GM12872 (cell line): Measurements from ENCODE around the gene TTC38.

Source experiments
- TF ChIP-seq, protein P1 (sequence below): IDR thresholded peaks from 3 replicates; pipeline ENCODE4 v1.5.1; 2011; ENCODE audit warnings: low read depth, mild to moderate bottlenecking, low read length, moderate library complexity; ENCODE audit not compliant: insufficient read depth

The TTC38 gene

DNA sequence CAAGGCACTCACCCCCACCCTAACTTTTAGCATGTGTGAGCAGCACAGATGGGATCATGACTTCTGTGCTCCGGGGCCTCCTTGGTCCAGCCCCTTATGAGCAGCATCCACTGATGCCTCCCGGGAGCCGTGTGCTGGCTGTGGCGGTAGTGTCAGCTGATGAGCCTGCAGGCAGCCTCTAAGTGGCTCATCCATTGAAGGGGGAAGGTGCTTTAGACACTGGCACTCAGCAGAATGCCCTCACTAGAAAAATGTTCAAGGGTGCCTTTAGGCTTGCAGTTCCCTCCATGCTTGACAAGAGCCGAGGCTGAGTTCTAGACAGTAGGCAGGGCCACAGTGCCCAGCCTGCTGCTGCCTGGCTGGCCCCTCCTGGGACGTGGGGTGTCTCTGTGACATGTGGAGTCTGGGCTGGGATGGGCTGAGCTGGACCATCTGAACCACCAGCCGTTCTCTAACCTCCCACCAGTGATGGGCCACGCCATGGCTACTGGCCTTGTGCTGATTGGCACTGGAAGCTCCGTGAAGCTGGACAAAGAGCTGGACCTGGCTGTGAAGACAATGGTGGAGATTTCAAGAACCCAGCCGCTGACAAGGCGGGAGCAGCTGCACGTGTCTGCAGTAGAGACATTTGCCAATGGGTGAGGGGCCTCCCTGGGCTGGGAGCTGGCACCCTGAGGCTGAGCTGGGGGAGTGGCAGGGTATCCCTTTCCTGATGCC lies 5.8 kb downstream of the TTC38 start:
- TF ChIP-seq, protein P1, sequence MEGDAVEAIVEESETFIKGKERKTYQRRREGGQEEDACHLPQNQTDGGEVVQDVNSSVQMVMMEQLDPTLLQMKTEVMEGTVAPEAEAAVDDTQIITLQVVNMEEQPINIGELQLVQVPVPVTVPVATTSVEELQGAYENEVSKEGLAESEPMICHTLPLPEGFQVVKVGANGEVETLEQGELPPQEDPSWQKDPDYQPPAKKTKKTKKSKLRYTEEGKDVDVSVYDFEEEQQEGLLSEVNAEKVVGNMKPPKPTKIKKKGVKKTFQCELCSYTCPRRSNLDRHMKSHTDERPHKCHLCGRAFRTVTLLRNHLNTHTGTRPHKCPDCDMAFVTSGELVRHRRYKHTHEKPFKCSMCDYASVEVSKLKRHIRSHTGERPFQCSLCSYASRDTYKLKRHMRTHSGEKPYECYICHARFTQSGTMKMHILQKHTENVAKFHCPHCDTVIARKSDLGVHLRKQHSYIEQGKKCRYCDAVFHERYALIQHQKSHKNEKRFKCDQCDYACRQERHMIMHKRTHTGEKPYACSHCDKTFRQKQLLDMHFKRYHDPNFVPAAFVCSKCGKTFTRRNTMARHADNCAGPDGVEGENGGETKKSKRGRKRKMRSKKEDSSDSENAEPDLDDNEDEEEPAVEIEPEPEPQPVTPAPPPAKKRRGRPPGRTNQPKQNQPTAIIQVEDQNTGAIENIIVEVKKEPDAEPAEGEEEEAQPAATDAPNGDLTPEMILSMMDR = no peak

DNA sequence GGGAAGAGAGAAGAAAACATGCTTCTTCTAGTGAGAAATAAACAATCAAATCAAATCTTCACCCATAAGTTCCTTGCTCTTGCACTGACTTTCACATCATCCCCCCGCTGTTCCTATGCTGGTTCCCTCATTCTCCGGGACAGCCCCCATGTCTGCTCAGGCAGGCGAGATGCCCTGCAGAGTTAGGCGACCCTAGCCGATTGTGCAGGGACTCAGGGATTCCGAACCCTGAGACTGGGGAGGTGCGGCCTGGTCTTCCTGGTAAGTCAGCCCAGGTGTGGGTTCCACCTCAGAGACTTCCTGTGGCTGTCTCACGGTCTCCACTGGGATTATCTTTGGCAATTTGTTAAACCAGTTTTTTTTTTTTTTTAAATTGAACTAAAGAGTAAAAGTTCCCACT lies 6.6 kb downstream of the TTC38 start:
- TF ChIP-seq, protein P1 = no peak

DNA sequence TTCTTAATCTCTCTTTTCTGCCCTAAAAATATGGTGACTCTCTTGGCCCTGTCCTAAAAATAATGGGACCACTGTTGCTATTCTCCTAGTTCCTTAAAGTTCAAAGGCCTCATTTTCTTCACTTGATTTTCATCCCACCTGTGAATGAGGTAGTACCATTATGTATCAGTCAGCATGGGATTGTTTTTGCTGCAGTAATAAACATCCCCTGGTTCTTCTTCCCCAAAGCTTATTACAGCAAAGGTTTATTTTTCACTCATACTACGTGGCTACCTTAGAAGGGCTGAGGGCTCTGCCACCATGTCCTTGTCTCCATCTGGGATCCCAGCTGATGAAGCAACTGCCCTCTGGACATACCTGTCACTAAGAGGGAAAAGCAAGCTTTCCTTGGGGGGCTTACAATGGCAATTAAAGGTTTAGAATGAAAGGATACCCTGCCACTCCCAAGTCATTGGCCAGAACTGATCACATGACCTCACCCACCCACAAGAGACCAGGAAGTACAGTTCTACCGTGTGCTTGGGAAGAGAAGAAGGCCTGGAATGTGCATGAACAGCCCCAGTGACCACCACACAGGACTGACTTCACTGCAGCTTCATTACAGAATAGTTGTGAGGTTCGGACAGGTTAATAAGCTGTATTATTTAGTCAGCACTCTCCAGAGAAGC lies 7.8 kb downstream of the TTC38 start:
- TF ChIP-seq, protein P1 = no peak

DNA sequence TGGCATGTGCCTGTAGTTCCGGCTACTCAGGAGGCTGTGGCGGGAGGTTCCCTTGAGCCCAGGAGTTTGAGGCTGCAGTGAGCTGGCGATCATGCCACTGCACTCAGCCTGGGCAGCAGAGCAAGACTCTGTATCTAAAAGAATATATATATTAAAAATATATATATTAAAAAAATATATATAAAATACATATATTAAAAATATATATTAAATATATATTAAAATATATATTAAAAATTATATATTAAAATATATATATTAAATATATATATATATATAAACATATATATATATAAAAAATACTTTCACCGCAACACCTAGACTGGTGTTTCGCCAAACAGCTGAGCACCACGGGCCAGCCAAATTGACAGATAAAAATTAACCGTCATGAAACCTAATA lies 8.8 kb downstream of the TTC38 start:
- TF ChIP-seq, protein P1 = no peak

DNA sequence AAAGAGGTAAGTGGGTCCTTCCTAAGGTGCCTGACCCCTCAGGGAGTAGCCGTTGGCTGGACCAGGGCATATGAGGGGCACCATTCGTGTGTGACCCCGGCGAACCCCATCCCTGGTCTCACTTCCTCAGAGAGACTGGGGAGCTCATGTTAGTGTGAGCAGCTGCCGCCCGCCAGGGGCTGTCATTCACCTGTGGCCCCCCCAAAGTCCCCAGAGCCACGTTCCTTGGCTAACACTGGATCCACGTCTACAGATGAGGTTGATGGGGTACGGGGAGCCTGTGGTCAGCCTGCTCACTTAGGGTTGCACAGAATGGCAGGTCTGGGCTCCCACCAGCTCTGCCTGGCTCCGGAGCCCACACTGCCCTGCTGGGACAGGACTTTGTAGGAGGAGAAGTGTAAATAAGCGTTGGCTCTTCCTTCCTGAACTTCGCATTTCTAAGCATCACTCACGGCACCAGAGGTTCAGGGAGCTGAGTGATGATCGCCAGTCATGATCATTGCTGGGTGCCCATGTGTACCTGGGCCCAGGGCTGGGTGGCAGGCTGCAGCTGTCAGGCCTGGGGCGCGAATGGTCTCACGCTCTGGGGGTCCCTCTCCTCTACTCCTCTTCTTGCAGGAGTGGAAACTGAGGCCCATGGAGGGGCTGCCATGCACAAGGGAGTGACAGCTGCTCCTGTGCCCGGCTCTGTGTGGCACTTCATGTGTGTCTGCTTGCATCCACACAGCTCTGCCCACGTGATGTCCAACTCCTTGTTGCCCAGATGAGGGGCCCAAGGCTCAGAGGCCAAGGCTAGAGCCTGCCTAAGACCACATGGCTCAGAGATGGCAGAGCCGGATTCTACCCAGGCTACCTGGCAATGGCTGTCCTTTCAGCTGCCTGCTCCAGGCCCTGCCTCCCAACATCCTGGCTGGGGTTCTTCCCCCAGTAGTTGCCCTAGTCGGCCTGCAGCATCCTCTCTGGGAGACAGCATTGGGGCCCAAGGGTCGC lies 11.1 kb downstream of the TTC38 start:
- TF ChIP-seq, protein P1 = no peak

DNA sequence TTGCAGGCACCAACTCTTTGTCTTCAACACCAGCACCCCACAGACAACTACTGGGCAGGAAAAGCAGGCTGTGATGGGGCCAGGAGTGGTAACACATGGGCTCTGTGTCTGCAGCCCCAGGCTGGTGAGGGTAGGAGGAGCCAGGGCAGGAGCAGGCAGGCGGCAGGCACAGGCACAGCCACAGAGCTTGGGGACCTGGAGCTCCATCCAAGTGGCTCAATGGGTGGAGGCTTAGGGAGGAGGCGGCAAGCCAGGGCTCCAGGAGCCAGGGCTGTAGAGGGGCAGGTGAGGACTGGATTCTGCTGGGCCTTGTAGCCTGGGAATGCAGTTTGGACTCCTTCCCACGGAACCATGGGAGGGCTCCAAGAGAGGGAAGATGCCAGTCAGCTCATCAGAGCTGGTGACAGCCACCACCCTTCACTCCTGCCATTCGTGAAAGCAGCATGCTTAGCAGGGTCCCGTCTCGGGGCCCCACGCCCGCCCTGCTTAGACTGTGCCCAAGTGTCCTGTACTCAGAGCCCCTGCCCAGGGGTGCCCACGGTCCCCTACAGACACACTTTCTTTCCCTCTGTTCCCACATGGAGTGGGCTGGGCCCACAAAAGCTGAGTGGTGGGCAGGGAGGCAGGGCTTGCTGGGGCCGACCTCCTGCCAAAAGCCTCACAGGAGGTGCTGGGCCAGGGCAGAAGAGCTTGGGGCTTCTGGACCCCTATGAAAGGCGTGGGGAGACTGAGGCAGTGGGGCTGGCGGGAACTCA lies 12.4 kb downstream of the TTC38 start:
- TF ChIP-seq, protein P1 = no peak
